ENCODE results near the gene RASA1. TPM values are rescaled to one million over a fixed set of nuclear protein-coding genes. Genes with fewer than 3 reads are reported as not detected.
"Not testable (repeated sequence)": the region's sequence is repeated elsewhere in the genome, so short reads cannot be mapped to it uniquely, and the experiment has no call there.

RASA1 gene
- total RNA-seq, 1 donor from 2014 or later, result 36.2 TPM

DNA sequence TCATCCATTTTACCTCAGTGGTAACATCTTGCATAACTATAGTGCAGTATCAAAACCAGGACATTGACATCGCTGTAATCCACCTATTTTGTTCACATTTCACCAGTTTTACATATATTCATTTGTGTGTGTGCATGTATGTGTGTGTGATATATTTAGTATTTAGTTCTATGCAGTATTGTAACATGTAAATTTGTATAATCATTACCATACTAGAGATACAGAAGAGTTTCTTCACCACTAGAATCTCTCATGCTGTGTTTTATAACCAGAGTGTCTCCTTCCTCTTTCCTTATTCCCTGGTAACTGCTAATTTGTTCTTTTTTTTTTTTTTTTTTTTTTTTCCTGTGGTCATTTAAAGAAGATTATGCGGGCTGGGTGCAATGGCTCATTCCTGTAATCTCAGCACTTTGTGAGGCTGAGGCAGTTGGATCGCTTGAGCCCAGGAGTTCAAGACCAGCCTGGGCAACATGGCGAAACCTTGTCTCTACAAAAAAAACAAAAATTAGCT lies 11.0 kb downstream of the RASA1 start:
- H3K27ac Mint-ChIP-seq (ENCODE audit: unreplicated experiment), result no peak overlapping the region
- no peaks in the 10 kb centered on the region for H3K27me3 Mint-ChIP-seq (ENCODE audit: low read depth)
- peaks cover 25% of the 10 kb centered on the region for H3K4me1 Mint-ChIP-seq

DNA sequence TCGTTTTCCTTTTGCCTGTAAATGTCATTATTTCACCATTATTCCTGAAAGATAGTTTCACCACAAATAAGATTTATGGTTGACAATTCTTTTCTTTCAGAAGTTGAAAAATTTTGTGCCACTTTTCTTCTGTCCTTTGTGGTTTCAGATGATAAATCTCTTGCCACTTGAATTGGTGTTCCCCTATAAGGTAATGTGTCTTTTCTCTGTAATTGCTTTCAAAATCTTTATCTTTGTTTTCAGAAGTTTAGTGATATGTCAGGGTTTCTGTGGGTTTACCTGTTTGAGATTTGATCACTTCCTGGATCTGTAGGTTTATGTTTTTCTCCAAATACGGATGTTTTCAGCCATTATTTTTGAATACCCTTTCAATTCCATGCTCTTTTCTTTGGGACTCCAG lies 14.6 kb downstream of the RASA1 start:
- no peaks in the 10 kb centered on the region for H3K9me3 Mint-ChIP-seq
- H3K27ac Mint-ChIP-seq (ENCODE audit: unreplicated experiment), result no peak overlapping the region
- H3K4me3 Mint-ChIP-seq, result no peak overlapping the region
- TF ChIP-seq, protein P1, sequence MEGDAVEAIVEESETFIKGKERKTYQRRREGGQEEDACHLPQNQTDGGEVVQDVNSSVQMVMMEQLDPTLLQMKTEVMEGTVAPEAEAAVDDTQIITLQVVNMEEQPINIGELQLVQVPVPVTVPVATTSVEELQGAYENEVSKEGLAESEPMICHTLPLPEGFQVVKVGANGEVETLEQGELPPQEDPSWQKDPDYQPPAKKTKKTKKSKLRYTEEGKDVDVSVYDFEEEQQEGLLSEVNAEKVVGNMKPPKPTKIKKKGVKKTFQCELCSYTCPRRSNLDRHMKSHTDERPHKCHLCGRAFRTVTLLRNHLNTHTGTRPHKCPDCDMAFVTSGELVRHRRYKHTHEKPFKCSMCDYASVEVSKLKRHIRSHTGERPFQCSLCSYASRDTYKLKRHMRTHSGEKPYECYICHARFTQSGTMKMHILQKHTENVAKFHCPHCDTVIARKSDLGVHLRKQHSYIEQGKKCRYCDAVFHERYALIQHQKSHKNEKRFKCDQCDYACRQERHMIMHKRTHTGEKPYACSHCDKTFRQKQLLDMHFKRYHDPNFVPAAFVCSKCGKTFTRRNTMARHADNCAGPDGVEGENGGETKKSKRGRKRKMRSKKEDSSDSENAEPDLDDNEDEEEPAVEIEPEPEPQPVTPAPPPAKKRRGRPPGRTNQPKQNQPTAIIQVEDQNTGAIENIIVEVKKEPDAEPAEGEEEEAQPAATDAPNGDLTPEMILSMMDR (conservative IDR thresholded peaks at IDR 0.05), result no peak
- peaks cover 17% of the 10 kb centered on the region for H3K4me1 Mint-ChIP-seq
- no peaks in the 10 kb centered on the region for H3K27me3 Mint-ChIP-seq (ENCODE audit: low read depth)
- H3K36me3 Mint-ChIP-seq (ENCODE audit: low read depth), result peaks cover 25% of the 10 kb centered on the region
- DNase-seq (ENCODE audit: low read depth, low spot score), result no peak

More for the DNA sequence above, 11.0 kb downstream of the RASA1 start:
- no peaks in the 10 kb centered on the region for H3K9me3 Mint-ChIP-seq
- no peak overlapping the region for H3K4me3 Mint-ChIP-seq
- peaks cover 21% of the 10 kb centered on the region for H3K36me3 Mint-ChIP-seq (ENCODE audit: low read depth)
- no peak for DNase-seq (ENCODE audit: low read depth, low spot score)
- TF ChIP-seq, protein P1 (conservative IDR thresholded peaks at IDR 0.05), result no peak

DNA sequence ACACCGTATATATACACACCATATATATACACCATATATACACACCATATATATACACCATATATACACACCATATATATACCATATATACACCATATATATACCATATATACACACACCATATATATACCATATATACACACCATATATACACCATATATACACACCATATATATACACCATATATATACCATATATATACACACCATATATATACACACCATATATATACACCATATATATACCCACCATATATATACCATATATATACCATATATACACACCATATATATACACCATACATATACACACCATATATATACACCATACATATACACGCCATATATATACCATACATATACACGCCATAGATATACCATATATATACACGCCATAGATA lies 19.6 kb downstream of the RASA1 start:
- Mint-ChIP-seq H3K9me3 (peaks cover 19% of the 10 kb centered on the region), H3K36me3 (ENCODE audit: low read depth) (peaks cover 40% of the 10 kb centered on the region)
- H3K27ac Mint-ChIP-seq (ENCODE audit: unreplicated experiment); H3K4me3 Mint-ChIP-seq; DNase-seq (ENCODE audit: low read depth, low spot score); H3K27me3 Mint-ChIP-seq (ENCODE audit: low read depth); H3K4me1 Mint-ChIP-seq: not testable (repeated sequence)

DNA sequence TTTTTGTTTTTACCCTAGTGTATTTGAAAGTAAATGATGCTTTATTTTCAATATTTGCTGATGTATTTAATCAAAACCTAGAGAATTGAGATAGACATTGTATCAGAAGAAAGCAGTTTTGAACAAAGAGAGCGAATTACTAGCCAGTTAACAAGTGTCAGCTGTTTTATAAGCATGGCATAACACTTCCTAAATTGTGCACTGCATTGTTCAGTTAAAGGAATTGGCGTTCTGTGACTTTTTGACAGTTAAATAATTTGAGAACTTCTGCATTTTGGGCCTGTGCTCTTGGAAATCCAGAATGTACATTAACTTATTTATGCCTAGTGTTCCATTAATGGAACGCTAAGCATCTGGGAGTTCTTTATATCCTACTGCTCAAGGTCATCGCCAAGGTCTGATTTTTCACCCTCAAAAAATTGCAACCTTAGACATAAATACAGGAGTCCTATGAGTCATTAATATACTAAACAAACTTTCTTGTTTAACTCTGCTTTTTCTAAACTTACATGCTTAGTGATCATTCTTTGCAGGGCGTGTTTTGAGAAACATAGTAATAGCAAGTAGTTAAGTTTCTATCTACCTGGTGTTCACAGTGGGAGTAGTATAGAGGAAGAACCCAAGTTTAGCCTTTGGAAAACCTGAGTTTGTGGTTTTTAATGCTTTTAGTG lies 31.1 kb downstream of the RASA1 start:
- H3K4me3 Mint-ChIP-seq, result no peak overlapping the region

DNA sequence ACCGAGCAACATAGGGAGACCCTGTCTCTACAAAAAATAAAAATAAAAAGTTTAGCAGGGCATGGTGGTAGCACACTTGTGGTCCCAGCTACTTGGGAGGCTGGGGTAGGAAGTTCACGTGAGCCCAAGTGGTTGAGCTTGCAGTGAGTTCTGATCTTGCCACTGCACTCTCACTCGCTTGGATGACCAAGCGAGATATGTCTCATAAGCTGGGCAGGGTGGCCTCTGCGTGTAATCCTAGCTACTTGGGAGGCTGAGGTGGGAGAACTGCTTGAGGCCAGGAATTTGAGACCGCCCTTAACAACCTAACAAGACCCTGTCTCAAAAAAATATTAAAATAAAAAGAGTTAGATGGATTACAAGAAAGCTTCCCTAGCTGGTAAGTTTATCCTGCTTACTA lies 32.5 kb downstream of the RASA1 start:
- DNase-seq (ENCODE audit: low read depth, low spot score), result no peak
- no peak overlapping the region for H3K27ac Mint-ChIP-seq (ENCODE audit: unreplicated experiment)
- H3K36me3 Mint-ChIP-seq (ENCODE audit: low read depth), result peaks cover 14% of the 10 kb centered on the region
- no peaks in the 10 kb centered on the region for H3K9me3 Mint-ChIP-seq
- no peaks in the 10 kb centered on the region for H3K27me3 Mint-ChIP-seq (ENCODE audit: low read depth)
- TF ChIP-seq, protein P1 (conservative IDR thresholded peaks at IDR 0.05), result no peak
- H3K4me3 Mint-ChIP-seq, result no peak overlapping the region
- H3K4me1 Mint-ChIP-seq, result no peaks in the 10 kb centered on the region

More for the DNA sequence above, 31.1 kb downstream of the RASA1 start:
- TF ChIP-seq, protein P1 (conservative IDR thresholded peaks at IDR 0.05), result no peak
- H3K9me3 Mint-ChIP-seq, result no peaks in the 10 kb centered on the region
- H3K36me3 Mint-ChIP-seq (ENCODE audit: low read depth), result peaks cover 18% of the 10 kb centered on the region
- H3K27me3 Mint-ChIP-seq (ENCODE audit: low read depth), result no peaks in the 10 kb centered on the region
- DNase-seq (ENCODE audit: low read depth, low spot score), result no peak
- no peaks in the 10 kb centered on the region for H3K4me1 Mint-ChIP-seq
- H3K27ac Mint-ChIP-seq (ENCODE audit: unreplicated experiment), result no peak overlapping the region

DNA sequence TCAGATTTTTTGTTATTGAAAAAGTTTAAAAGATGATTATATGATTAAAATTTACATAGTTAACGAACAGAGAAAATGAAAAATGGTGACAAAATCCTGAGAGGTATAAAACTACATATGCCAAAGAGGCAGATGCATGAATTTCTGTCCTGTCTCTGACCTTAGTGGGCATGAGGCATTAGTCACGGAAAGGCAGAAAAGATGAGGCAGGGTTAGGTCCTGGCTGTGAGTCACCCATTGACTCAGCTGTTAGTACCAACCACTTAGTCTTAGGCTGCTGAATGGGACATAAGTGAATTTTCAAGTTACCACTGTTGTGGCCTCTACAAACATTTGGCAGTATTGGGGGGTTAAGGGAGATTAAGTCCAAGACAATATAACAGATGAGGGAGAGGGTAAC lies 33.1 kb downstream of the RASA1 start:
- DNase-seq (ENCODE audit: low read depth, low spot score), result no peak
- peaks cover 3% of the 10 kb centered on the region for H3K9me3 Mint-ChIP-seq
- no peaks in the 10 kb centered on the region for H3K4me1 Mint-ChIP-seq
- no peaks in the 10 kb centered on the region for H3K27me3 Mint-ChIP-seq (ENCODE audit: low read depth)
- H3K27ac Mint-ChIP-seq (ENCODE audit: unreplicated experiment), result no peak overlapping the region
- TF ChIP-seq, protein P1 (conservative IDR thresholded peaks at IDR 0.05), result no peak
- H3K4me3 Mint-ChIP-seq, result no peak overlapping the region
- H3K36me3 Mint-ChIP-seq (ENCODE audit: low read depth), result peaks cover 19% of the 10 kb centered on the region

Data from neural crest cell (in vitro differentiated cells).